Activated T-helper 17 cell treated with anti-CD3 and anti-CD28 coated beads, Interleukin-2, amount 50 U/mL, for 72 hours (primary cell): ENCODE results near the gene LCAT. TPM values are rescaled to one million over a fixed set of nuclear protein-coding genes. Genes with fewer than 3 reads are reported as not detected.
"Not testable (repeated sequence)": the region's sequence is repeated elsewhere in the genome, so short reads cannot be mapped to it uniquely, and the experiment has no call there.

Source experiments
- ATAC-seq: fragments of 150-1000 bp; cut with Tn5 transposase; replicated peaks from 2 replicates; pipeline ENCODE4 v1.10.0; 2021; ENCODE audit warnings: mild to moderate bottlenecking, moderate library complexity
- H3K27ac Mint-ChIP-seq: one replicate; pipeline ENCODE4 v1.8.0; 2022; ENCODE audit warnings: mixed read lengths
- H3K27me3 Mint-ChIP-seq: one replicate; pipeline ENCODE4 v1.8.0; 2022; ENCODE audit warnings: mixed read lengths
- H3K36me3 Mint-ChIP-seq: one replicate; pipeline ENCODE4 v1.8.0; 2022; ENCODE audit warnings: low read depth, mild to moderate bottlenecking, mixed read lengths
- H3K4me1 Mint-ChIP-seq: one replicate; pipeline ENCODE4 v1.8.0; 2022; ENCODE audit warnings: mixed read lengths
- H3K4me3 Mint-ChIP-seq: one replicate; pipeline ENCODE4 v1.8.0; 2022; ENCODE audit warnings: mild to moderate bottlenecking, mixed read lengths
- H3K9me3 Mint-ChIP-seq: one replicate; pipeline ENCODE4 v1.8.0; 2022; ENCODE audit warnings: mixed read lengths
- total RNA-seq, 2 donors: library from RNA; stranded (reverse); gene quantifications; one replicate each; pipeline ENCODE4 v1.2.3, GENCODE V29; 2022

The LCAT gene
- total RNA-seq, 2 donors from 2014 or later: 15.0 to 19.1 TPM

GRCh38 chr16:67976205-67976604 is 32.3 kb upstream of the LCAT start:
- no peaks in the 10 kb centered on the region for H3K4me1 Mint-ChIP-seq
- H3K36me3 Mint-ChIP-seq: no peaks in the 10 kb centered on the region
- H3K4me3 Mint-ChIP-seq: no peak overlapping the region
- no peaks in the 10 kb centered on the region for H3K9me3 Mint-ChIP-seq
- H3K27me3 Mint-ChIP-seq: no peaks in the 10 kb centered on the region
- no peak overlapping the region for H3K27ac Mint-ChIP-seq
- ATAC-seq: no peak

DNA sequence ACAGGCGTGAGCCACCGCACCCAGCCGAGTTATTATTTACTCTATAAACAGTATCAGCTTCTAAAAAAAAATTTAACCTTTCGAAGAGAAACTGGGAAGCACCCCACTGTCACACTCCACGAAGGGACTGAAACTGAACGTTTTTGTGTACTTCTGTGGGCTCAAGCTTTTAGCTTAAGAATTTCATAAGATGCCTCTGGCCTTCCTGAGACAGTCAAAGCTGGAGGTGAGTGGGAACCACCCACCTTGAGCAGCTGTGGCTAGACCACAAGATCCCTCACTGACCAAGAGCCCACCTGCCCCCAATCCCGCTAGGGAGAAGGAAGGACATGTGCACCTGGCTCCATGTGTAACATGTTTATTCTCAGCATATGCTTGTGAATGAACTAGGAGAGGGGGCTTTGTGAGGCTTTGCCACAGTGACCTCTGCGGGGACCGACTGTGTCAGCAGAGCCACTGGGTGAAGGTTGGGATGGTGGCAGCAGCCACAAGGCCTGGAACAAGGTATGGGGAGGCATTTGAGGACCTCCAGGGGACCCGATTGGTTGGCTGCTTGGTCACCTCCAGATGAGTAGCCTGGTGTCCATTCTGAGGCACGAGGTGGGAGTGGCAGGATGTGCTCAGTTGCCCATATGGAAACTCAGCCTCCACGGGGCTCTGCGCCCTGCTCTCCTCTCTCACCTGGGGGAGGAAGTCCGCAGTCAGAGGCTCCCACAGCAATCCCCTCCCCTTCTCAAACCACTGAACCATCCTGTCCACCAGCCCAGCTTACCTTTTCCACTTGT is 31.6 kb upstream of the LCAT start:
- no peak for ATAC-seq

DNA sequence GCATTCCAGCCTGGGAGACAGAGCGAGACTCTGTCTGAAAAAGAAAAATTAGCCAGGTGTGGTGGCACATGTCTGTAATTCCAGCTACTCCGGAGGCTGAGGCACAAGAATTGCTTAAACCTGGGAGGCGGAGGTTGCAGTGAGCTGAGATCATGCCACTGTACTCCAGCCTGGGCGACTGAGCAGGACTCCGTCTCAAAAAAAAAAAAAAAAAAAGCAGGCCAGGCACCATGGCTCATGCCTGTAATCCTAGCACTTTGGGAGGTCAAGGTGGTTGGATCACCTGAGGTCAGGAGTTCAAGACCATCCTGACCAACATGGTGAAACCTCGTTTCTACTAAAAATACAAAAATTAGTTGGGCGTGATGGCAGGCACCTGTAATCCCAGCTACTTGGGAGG is 28.4 kb upstream of the LCAT start:
- not testable (repeated sequence) for H3K9me3 Mint-ChIP-seq, H3K36me3 Mint-ChIP-seq, H3K4me3 Mint-ChIP-seq, ATAC-seq, H3K27me3 Mint-ChIP-seq, H3K27ac Mint-ChIP-seq
- peaks cover 12% of the 10 kb centered on the region for H3K4me1 Mint-ChIP-seq

More for the DNA sequence above, 31.6 kb upstream of the LCAT start:
- Mint-ChIP-seq H3K27ac (peak overlapping the region; percentile 8), H3K36me3 (no peaks in the 10 kb centered on the region), H3K4me3 (no peak overlapping the region), H3K4me1 (no peaks in the 10 kb centered on the region), H3K27me3 (no peaks in the 10 kb centered on the region), H3K9me3 (no peaks in the 10 kb centered on the region)

GRCh38 chr16:67971111-67971510 is 27.2 kb upstream of the LCAT start:
- ATAC-seq: no peak
- no peaks in the 10 kb centered on the region for H3K36me3 Mint-ChIP-seq
- peaks cover 16% of the 10 kb centered on the region for H3K4me1 Mint-ChIP-seq
- no peaks in the 10 kb centered on the region for H3K9me3 Mint-ChIP-seq
- H3K4me3 Mint-ChIP-seq: no peak overlapping the region
- H3K27ac Mint-ChIP-seq: no peak overlapping the region
- no peaks in the 10 kb centered on the region for H3K27me3 Mint-ChIP-seq

- ATAC-seq: no peak
- Mint-ChIP-seq H3K27me3 (no peaks in the 10 kb centered on the region), H3K4me1 (peaks cover 16% of the 10 kb centered on the region), H3K9me3 (no peaks in the 10 kb centered on the region), H3K27ac (peak overlapping the region; percentile 86), H3K36me3 (no peaks in the 10 kb centered on the region), H3K4me3 (peak overlapping the region; percentile 89)
Observed at GRCh38 chr16:67969254-67970039, 25.5 kb upstream of the LCAT start.

- H3K27me3 Mint-ChIP-seq: no peaks in the 10 kb centered on the region
- H3K27ac Mint-ChIP-seq: peak within 1 kb of the TSS; percentile 88
- peak; percentile 89 for ATAC-seq
- no peaks in the 10 kb centered on the region for H3K9me3 Mint-ChIP-seq
- no peaks in the 10 kb centered on the region for H3K36me3 Mint-ChIP-seq
- H3K4me3 Mint-ChIP-seq: peak within 1 kb of the TSS; percentile 94
- peaks cover 16% of the 10 kb centered on the region for H3K4me1 Mint-ChIP-seq
Observed at GRCh38 chr16:67968400-67969253, 24.7 kb upstream of the LCAT start, which contains the start of gene SLC12A4. Gene SLC12A4, minus strand, starts transcription at chr16:67968637. Its CDS starts 84 bp downstream, at chr16:67968553.

- Mint-ChIP-seq H3K27ac (peak overlapping the region; percentile 88), H3K27me3 (no peaks in the 10 kb centered on the region), H3K4me3 (peak overlapping the region; percentile 94), H3K36me3 (no peaks in the 10 kb centered on the region), H3K4me1 (peaks cover 16% of the 10 kb centered on the region), H3K9me3 (no peaks in the 10 kb centered on the region)
- ATAC-seq: peak; percentile 35
Observed at GRCh38 chr16:67967958-67968399, 24.1 kb upstream of the LCAT start.

GRCh38 chr16:67967183-67967957 is 23.4 kb upstream of the LCAT start:
- no peaks in the 10 kb centered on the region for H3K27me3 Mint-ChIP-seq
- peak overlapping the region; percentile 94 for H3K4me3 Mint-ChIP-seq
- H3K4me1 Mint-ChIP-seq: peaks cover 16% of the 10 kb centered on the region
- no peaks in the 10 kb centered on the region for H3K9me3 Mint-ChIP-seq
- H3K27ac Mint-ChIP-seq: peak overlapping the region; percentile 88
- peak; percentile 34 for ATAC-seq
- no peaks in the 10 kb centered on the region for H3K36me3 Mint-ChIP-seq

DNA sequence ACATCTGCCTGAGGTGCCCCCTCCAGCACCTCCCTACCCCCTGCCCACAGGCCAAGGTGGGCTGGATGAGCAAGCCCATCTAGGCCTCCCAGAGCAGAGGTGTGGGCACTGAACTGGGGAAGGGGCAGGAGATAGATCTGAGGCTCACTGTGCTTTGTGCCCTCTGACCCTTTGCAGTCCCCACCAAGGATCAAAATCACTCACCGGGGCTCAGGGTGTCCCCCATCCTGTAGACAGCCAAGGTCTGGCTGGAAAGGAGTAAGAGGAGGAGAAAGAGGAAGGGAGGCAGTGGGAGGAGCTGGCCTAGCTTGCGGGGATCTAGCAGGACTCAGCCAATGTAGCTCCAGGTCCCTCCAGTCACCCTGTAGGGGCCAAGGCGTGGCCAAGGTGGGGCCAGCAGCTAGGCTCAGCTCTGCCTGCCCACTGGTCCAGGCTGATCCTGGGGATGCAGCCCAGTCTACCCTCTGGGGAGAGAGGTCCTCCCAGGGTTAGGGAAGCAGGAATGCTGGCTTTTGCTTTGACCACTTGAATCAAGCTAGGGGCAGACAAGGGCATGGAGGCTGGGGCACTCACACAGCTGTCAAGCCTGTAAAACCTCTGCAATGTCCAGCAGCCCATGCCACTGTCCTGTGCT is 22.7 kb upstream of the LCAT start:
- Mint-ChIP-seq H3K36me3 (peaks cover under 1% of the 10 kb centered on the region), H3K27ac (peak overlapping the region; percentile 88), H3K4me3 (peak overlapping the region; percentile 94), H3K9me3 (no peaks in the 10 kb centered on the region), H3K4me1 (peaks cover 16% of the 10 kb centered on the region), H3K27me3 (no peaks in the 10 kb centered on the region)
- no peak for ATAC-seq

DNA sequence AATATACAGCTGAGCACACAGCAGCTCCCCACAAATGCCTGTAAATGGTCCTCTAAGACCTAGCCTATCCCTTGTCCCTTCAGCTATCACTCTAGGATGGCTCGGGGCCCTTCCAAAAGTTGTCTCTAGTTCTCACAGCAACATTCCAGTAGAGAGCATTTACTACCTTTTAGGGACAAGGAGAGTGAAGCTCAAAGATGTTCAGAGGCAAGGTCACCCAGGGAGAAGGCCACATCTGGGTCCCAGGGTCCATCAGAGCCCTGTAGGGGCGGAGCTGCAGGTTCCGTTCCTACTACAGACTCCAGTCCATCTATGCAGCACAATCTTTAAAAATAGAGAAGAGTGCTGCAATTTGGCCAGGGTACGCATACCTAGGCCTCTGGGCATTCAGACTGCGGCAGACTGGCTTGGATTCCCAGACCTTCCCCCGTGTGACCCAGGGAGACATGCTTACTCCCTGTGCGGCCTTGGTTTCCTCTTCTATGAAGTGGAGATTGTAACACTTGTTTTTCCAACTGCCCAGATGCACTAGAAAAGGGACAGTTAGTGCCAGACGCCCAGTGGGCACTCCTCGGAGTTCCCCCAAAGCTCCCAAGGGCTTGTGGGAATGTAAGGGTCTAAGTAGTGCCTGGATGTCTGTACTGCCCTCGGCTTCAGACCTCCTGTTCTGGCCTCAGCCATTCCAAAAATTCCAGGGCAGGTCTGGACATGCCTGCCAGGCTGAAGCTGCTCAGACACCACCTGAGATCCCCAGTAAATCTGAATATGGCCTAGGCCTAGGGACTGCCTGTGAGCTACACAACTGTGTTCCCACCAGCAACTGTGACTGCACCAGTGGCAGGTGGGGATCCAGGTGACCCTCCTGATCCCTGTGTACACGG is 22.0 kb upstream of the LCAT start:
- ATAC-seq: no peak
- Mint-ChIP-seq H3K4me3 (peak overlapping the region; percentile 94), H3K9me3 (no peaks in the 10 kb centered on the region), H3K27me3 (no peaks in the 10 kb centered on the region), H3K4me1 (peaks cover 16% of the 10 kb centered on the region), H3K27ac (no peak overlapping the region), H3K36me3 (peaks cover 8% of the 10 kb centered on the region)

DNA sequence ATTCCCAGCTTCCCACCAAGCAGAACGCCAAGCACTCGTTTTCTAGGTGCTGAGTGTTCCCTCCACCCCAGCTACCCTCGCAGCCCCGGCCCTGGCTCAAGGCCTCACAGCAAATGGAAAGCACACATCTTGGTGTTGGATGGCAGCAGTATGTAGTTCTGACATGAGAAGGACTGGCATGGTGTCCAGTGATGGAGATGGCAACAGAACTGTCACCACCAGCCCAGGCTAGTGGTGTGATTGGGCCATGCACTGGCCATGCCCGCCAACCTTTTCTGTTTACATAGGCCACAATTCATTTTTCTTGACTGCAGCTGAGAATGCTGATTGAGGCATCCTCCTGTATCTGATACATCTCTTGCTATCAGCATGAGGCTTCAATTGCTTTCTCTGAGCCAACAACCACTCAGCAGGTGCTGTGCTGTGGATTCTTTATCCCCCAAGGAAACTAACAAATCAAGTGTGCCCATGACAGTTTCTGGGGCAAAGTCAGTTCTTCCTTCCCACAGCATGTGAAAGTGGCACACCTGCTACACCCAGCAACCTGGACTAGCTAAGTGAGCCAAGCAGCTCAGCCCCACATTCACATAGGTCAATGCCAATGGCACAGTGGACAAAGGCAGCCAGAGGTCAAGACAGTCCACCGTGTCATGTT is 20.7 kb upstream of the LCAT start:
- no peak overlapping the region for H3K27ac Mint-ChIP-seq
- no peak for ATAC-seq

DNA sequence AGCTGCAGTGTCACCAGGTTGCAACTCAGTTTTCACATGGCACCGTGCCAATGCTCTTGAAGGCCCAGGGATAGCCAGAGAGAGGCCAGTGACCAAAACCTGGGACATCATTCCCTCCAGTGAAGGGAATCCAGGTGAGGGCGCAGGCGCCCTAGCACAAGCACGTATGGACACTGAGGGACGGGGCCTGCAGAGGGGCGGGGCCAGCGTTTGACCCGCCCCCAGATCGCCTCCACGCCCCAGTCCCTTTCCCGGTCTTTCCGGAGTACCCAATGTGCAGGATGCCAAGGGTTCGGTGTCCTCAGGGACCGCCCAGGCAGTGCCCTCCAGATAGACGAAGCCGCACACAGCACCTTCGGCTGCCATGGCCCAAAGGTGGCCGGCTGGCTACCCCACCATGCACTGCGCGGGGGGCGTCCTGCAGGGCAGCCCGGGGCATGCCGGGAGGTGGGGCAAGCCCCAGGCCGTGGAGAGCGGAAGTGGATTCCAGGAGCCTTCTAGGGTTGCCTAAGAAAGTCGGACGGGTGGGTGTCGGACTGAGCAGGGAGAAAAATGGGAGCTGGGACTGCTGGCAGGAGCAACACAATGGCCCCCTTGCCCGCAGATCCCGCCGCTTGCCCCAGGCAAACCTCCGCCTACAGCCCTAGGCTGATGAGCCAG is 19.9 kb upstream of the LCAT start:
- Mint-ChIP-seq H3K27ac (no peak overlapping the region), H3K9me3 (no peaks in the 10 kb centered on the region), H3K27me3 (no peaks in the 10 kb centered on the region), H3K36me3 (peaks cover 17% of the 10 kb centered on the region), H3K4me1 (peaks cover 11% of the 10 kb centered on the region), H3K4me3 (no peak overlapping the region)
- no peak for ATAC-seq

More for the DNA sequence above, 20.7 kb upstream of the LCAT start:
- H3K36me3 Mint-ChIP-seq: peaks cover 16% of the 10 kb centered on the region
- peaks cover 17% of the 10 kb centered on the region for H3K4me1 Mint-ChIP-seq
- H3K4me3 Mint-ChIP-seq: no peak overlapping the region
- no peaks in the 10 kb centered on the region for H3K9me3 Mint-ChIP-seq
- H3K27me3 Mint-ChIP-seq: no peaks in the 10 kb centered on the region
